Smooth muscle cell (in vitro differentiated cells): ENCODE results near the gene IFITM10. TPM values are rescaled to one million over a fixed set of nuclear protein-coding genes. Genes with fewer than 3 reads are reported as not detected.

Source experiments
- DNase-seq: peaks from one replicate; lab custom pipeline; 2025; ENCODE audit not compliant: unreplicated experiment; lab: John Stamatoyannopoulos, UW
- H2AFZ ChIP-seq: fragments of 200-600 bp; sonication (generic); 2 replicates; pipeline ENCODE4 v1.6.0; 2016; ENCODE audit warnings: antibody characterized with exemption, low read depth, mild to moderate bottlenecking
- H3F3A ChIP-seq: fragments of 200-600 bp; sonication (generic); 2 replicates; pipeline ENCODE4 v1.6.0; 2017; ENCODE audit warnings: antibody characterized with exemption, low read depth
- H3K27ac ChIP-seq: fragments of 200-600 bp; sonication (generic); 2 replicates; pipeline ENCODE4 v1.5.1; 2016; ENCODE audit warnings: low read depth, mild to moderate bottlenecking
- H3K27me3 ChIP-seq: fragments of 200-600 bp; sonication (generic); 2 replicates; pipeline ENCODE4 v1.6.1; 2016; ENCODE audit warnings: low read depth, mild to moderate bottlenecking
- H3K36me3 ChIP-seq: fragments of 200-600 bp; sonication (generic); 2 replicates; pipeline ENCODE4 v1.5.1; 2016; ENCODE audit warnings: low read depth
- H3K4me1 ChIP-seq: fragments of 200-600 bp; sonication (generic); 2 replicates; pipeline ENCODE4 v1.5.1; 2016; ENCODE audit warnings: low read depth
- H3K4me2 ChIP-seq: fragments of 200-600 bp; sonication (generic); 2 replicates; pipeline ENCODE4 v1.6.0; 2016; ENCODE audit warnings: mild to moderate bottlenecking
- H3K4me3 ChIP-seq: fragments of 200-600 bp; sonication (generic); 2 replicates; pipeline ENCODE4 v1.5.1; 2016; ENCODE audit warnings: mild to moderate bottlenecking
- H3K79me2 ChIP-seq: fragments of 200-600 bp; sonication (generic); 2 replicates; pipeline ENCODE4 v1.6.0; 2016; ENCODE audit warnings: low read depth, mild to moderate bottlenecking
- H3K9ac ChIP-seq: fragments of 200-600 bp; sonication (generic); 2 replicates; pipeline ENCODE4 v1.6.0; 2016; ENCODE audit warnings: low read depth
- H3K9me3 ChIP-seq: fragments of 200-600 bp; sonication (generic); replicated peaks from 2 replicates; pipeline ENCODE4 v1.5.1; 2016; ENCODE audit warnings: low read depth
- H4K20me1 ChIP-seq: fragments of 200-600 bp; sonication (generic); 2 replicates; pipeline ENCODE4 v1.6.0; 2016; ENCODE audit warnings: low read depth
- WGBS: methylation state at CpG from one replicate; pipeline ENCODE4 v1.1.7; 2016; ENCODE audit warnings: low lambda C conversion rate; 5-methylcytosine and 5-hydroxymethylcytosine counted together
- polyA plus RNA-seq: library from polyadenylated mRNA; unstranded; fragments of >200 nt; fragmentation: Nextera tagmentation; extraction: Ambion mirVana; gene quantifications from 2 replicates; pipeline ENCODE4 v1.2.1, GENCODE V29; 2016
- total RNA-seq: library from RNA; depleted of rRNA; stranded (reverse); fragments of >200 nt; gene quantifications from 2 replicates; pipeline ENCODE4 v1.2.3, GENCODE V29; 2014
- TF ChIP-seq, protein P1 (sequence below): fragments of 200-600 bp; sonication (generic); IDR thresholded peaks from 2 replicates; pipeline ENCODE4 v1.5.1; 2017; ENCODE audit warnings: borderline replicate concordance, mild to moderate bottlenecking, antibody characterized with exemption; ENCODE audit not compliant: insufficient read depth, poor library complexity, severe bottlenecking

IFITM10 gene
- total and polyA plus RNA-seq, 2 experiments from 2014 or later = 0.49 to 2.2 TPM

DNA sequence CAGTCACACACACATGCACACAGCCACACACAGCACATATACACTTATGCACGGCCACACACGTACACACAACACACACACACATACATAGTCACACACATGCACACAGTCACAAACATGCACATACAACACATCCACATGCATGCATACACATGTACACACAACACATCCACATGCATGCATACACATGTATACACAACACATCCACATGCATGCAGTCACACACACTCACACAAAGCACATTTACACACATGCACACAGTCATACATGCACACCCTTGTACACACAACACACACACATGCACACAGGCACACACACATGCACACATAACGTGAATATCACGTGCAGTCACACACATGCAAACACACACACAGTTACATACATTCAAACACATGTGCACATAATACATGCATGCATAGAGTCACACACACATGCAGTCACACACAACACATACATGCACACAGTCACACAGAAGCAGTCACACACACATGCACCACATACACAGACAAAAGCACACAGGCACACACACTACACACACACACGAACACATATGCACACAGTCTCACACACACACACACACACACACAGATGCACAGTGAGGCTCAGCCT lies 18.8 kb downstream of the IFITM10 start:
- no peaks in the 10 kb centered on the region for H3K9me3 ChIP-seq
- H3K9ac ChIP-seq = no peak overlapping the region
- no peaks in the 10 kb centered on the region for H3K79me2 ChIP-seq
- H3K36me3 ChIP-seq = no peaks in the 10 kb centered on the region
- H3F3A ChIP-seq = no peaks in the 10 kb centered on the region
- TF ChIP-seq, protein P1, sequence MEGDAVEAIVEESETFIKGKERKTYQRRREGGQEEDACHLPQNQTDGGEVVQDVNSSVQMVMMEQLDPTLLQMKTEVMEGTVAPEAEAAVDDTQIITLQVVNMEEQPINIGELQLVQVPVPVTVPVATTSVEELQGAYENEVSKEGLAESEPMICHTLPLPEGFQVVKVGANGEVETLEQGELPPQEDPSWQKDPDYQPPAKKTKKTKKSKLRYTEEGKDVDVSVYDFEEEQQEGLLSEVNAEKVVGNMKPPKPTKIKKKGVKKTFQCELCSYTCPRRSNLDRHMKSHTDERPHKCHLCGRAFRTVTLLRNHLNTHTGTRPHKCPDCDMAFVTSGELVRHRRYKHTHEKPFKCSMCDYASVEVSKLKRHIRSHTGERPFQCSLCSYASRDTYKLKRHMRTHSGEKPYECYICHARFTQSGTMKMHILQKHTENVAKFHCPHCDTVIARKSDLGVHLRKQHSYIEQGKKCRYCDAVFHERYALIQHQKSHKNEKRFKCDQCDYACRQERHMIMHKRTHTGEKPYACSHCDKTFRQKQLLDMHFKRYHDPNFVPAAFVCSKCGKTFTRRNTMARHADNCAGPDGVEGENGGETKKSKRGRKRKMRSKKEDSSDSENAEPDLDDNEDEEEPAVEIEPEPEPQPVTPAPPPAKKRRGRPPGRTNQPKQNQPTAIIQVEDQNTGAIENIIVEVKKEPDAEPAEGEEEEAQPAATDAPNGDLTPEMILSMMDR = no peak
- H3K4me2 ChIP-seq = no peak overlapping the region
- no peak overlapping the region for H3K27ac ChIP-seq
- no peak overlapping the region for H2AFZ ChIP-seq
- no peak for DNase-seq
- no peaks in the 10 kb centered on the region for H4K20me1 ChIP-seq
- 86% methylated on average over 5 of the region's 5 CpGs for WGBS
- H3K27me3 ChIP-seq = no peaks in the 10 kb centered on the region
- no peak overlapping the region for H3K4me3 ChIP-seq
- H3K4me1 ChIP-seq = no peaks in the 10 kb centered on the region

DNA sequence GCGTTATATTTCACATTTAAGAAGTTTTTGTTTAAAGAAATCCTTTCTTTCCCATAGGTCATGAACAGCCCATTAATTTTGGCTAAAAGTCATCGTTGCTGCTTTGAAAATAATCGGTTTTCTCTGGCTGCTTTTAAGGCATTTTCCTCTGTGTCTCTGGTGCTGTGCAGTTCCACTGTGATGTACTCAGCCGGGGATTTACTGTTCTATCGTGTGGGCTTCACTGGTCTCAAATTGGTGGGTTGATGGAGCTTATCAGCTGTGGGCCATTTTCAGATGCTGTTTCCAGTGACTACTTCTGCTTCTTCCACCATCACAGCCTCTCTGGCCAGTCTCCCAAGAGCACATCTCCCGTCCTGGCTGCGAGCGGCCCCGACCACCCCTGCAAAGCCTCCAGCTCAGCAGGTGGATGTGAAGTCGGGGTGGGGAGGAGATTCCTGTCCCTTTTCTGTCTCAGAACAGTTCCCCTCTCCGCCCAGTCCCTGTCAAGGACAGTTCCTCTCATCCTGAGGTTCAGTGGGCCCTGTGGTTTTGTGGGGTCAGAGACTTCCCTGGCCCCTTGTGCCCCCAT lies 20.3 kb downstream of the IFITM10 start:
- no peaks in the 10 kb centered on the region for H3K79me2 ChIP-seq
- no peak overlapping the region for H3K4me2 ChIP-seq
- no peak overlapping the region for H3K27ac ChIP-seq
- DNase-seq = no peak
- WGBS = 70% methylated on average over 11 of the region's 11 CpGs
- no peak overlapping the region for H3K9ac ChIP-seq
- H3F3A ChIP-seq = no peaks in the 10 kb centered on the region
- no peaks in the 10 kb centered on the region for H3K9me3 ChIP-seq
- H4K20me1 ChIP-seq = no peaks in the 10 kb centered on the region
- TF ChIP-seq, protein P1 = no peak
- H2AFZ ChIP-seq = no peak overlapping the region
- no peak overlapping the region for H3K4me3 ChIP-seq
- no peaks in the 10 kb centered on the region for H3K27me3 ChIP-seq
- no peaks in the 10 kb centered on the region for H3K36me3 ChIP-seq
- no peaks in the 10 kb centered on the region for H3K4me1 ChIP-seq

GRCh38 chr11:1729692-1730011 lies 20.7 kb downstream of the IFITM10 start:
- Histone ChIP-seq H3K9ac (no peak overlapping the region), H4K20me1 (no peaks in the 10 kb centered on the region), H3F3A (no peaks in the 10 kb centered on the region), H3K4me1 (no peaks in the 10 kb centered on the region), H3K4me2 (no peak overlapping the region), H3K79me2 (no peaks in the 10 kb centered on the region), H3K36me3 (no peaks in the 10 kb centered on the region), H3K9me3 (no peaks in the 10 kb centered on the region), H3K27me3 (no peaks in the 10 kb centered on the region), H3K27ac (no peak overlapping the region), H2AFZ (no peak overlapping the region), H3K4me3 (no peak overlapping the region)
- TF ChIP-seq, protein P1 = no peak
- WGBS = 67% methylated on average over 9 of the region's 9 CpGs
- no peak for DNase-seq
